Loucy (cell line): ENCODE measurements around the gene NUDT4.

Source experiments
- H2AFZ ChIP-seq: fragments of 200-600 bp; sonication (generic); 2 replicates; pipeline ENCODE4 v1.6.0; 2016; ENCODE audit warnings: antibody characterized with exemption, mild to moderate bottlenecking, low read length, moderate library complexity
- H3F3A ChIP-seq: fragments of 200-600 bp; 2 replicates; pipeline ENCODE4 v1.6.0; 2016; ENCODE audit warnings: antibody characterized with exemption, low read depth, mild to moderate bottlenecking
- H3K27me3 ChIP-seq: fragments of 200-600 bp; sonication (generic); 2 replicates; pipeline ENCODE4 v1.6.1; 2014; ENCODE audit warnings: low read length, mild to moderate bottlenecking; ENCODE audit not compliant: insufficient read depth, poor library complexity, severe bottlenecking
- H3K36me3 ChIP-seq: fragments of 200-600 bp; sonication (generic); 2 replicates; pipeline ENCODE4 v1.6.1; 2016; ENCODE audit warnings: low read length; ENCODE audit not compliant: insufficient read depth
- H3K4me1 ChIP-seq: fragments of 200-600 bp; sonication (generic); 2 replicates; pipeline ENCODE4 v1.5.1; 2014; ENCODE audit warnings: low read length, mild to moderate bottlenecking; ENCODE audit not compliant: insufficient read depth, poor library complexity, severe bottlenecking
- H3K4me2 ChIP-seq: fragments of 200-600 bp; sonication (generic); 2 replicates; pipeline ENCODE4 v1.6.0; 2014; ENCODE audit warnings: antibody characterized with exemption, low read length, low read depth, mild to moderate bottlenecking; ENCODE audit not compliant: poor library complexity, severe bottlenecking
- H3K4me3 ChIP-seq: fragments of 200-600 bp; sonication (generic); 2 replicates; pipeline ENCODE4 v1.5.1; 2014; ENCODE audit warnings: low read length, mild to moderate bottlenecking, mixed read lengths; ENCODE audit not compliant: poor library complexity, severe bottlenecking
- H3K79me2 ChIP-seq: fragments of 200-600 bp; sonication (generic); 2 replicates; pipeline ENCODE4 v1.6.1; 2014; ENCODE audit warnings: low read length; ENCODE audit not compliant: insufficient read depth
- H3K9ac ChIP-seq: fragments of 200-600 bp; sonication (generic); 2 replicates; pipeline ENCODE4 v1.6.0; 2014; ENCODE audit warnings: mild to moderate bottlenecking, low read depth, low read length, moderate library complexity; ENCODE audit not compliant: poor library complexity, severe bottlenecking
- H3K9me2 ChIP-seq: fragments of 200-600 bp; sonication (generic); replicated peaks from 2 replicates; pipeline ENCODE4 v1.6.1; 2016; ENCODE audit warnings: low read depth, low read length, mixed read lengths
- H3K9me3 ChIP-seq: fragments of 200-600 bp; sonication (generic); 2 replicates; pipeline ENCODE4 v1.6.1; 2014; ENCODE audit warnings: mild to moderate bottlenecking, antibody characterized with exemption, low read length, low read depth; ENCODE audit not compliant: insufficient read depth
- H4K20me1 ChIP-seq: fragments of 200-600 bp; sonication (generic); 2 replicates; pipeline ENCODE4 v1.6.0; 2014; ENCODE audit warnings: antibody characterized with exemption, low read length, mild to moderate bottlenecking; ENCODE audit not compliant: insufficient read depth, poor library complexity, severe bottlenecking
- EZH2phosphoT487 ChIP-seq: fragments of 200-600 bp; IDR thresholded peaks from 2 replicates; pipeline ENCODE4 v1.6.1; 2018; ENCODE audit warnings: antibody characterized with exemption, mild to moderate bottlenecking, moderate library complexity, borderline replicate concordance
- TF ChIP-seq, protein P1 (sequence below): fragments of 200-600 bp; sonication (generic); conservative IDR thresholded peaks from 2 replicates; pipeline ENCODE4 v1.5.1; 2014; ENCODE audit warnings: mild to moderate bottlenecking, antibody characterized with exemption, low read length

NUDT4 gene

GRCh38 chr12:93438266-93439050 is 60.7 kb downstream of the NUDT4 start:
- H3K9me2 ChIP-seq: no peaks in the 10 kb centered on the region
- H3K79me2 ChIP-seq: peaks cover 87% of the 10 kb centered on the region
- H3F3A ChIP-seq: no peaks in the 10 kb centered on the region
- no peaks in the 10 kb centered on the region for H3K27me3 ChIP-seq
- no peaks in the 10 kb centered on the region for H3K36me3 ChIP-seq
- peak overlapping the region; percentile 98 for H3K9ac ChIP-seq
- H3K9me3 ChIP-seq: no peaks in the 10 kb centered on the region
- H3K4me1 ChIP-seq: peaks cover 67% of the 10 kb centered on the region
- TF ChIP-seq, protein P1, sequence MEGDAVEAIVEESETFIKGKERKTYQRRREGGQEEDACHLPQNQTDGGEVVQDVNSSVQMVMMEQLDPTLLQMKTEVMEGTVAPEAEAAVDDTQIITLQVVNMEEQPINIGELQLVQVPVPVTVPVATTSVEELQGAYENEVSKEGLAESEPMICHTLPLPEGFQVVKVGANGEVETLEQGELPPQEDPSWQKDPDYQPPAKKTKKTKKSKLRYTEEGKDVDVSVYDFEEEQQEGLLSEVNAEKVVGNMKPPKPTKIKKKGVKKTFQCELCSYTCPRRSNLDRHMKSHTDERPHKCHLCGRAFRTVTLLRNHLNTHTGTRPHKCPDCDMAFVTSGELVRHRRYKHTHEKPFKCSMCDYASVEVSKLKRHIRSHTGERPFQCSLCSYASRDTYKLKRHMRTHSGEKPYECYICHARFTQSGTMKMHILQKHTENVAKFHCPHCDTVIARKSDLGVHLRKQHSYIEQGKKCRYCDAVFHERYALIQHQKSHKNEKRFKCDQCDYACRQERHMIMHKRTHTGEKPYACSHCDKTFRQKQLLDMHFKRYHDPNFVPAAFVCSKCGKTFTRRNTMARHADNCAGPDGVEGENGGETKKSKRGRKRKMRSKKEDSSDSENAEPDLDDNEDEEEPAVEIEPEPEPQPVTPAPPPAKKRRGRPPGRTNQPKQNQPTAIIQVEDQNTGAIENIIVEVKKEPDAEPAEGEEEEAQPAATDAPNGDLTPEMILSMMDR: no peak
- no peak for TF ChIP-seq EZH2phosphoT487
- H2AFZ ChIP-seq: no peak overlapping the region
- H3K4me3 ChIP-seq: peak overlapping the region; percentile 98
- peak overlapping the region; percentile 94 for H3K4me2 ChIP-seq
- H4K20me1 ChIP-seq: peaks cover 80% of the 10 kb centered on the region

DNA sequence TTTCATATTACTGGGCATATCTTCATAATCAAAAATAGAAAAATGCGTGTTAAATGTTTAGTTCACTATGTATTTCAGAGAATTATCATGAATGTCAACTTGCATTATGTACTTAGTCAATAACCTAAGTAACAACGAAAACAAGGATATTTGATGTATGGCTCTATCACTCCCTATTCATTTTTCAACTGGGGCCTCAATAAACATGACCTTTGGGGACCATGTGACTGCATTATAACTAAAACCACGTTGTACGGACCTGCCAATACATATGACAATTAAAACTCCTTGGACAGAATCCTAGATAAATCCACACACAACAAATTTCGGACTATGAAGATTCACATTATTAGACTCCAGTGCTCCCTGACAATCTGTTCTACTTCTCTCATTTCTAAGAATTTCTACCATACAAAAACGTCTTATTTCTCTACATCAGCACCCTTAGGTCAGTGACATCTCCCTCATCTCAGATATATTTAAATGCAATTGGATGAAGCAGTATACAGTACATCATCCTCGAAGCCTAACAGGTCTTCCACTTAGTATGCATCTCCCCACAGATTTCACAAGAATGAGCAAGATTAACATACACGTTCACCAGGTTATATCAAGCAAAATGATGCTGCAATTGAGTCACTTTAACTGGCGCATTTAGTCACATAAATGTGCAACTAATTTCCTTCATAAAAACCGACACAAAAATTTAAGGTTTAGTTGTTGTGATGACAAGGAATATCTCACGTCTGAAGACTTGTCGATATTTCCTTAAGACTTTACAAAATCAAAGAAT is 62.5 kb downstream of the NUDT4 start:
- H4K20me1 ChIP-seq: peaks cover 62% of the 10 kb centered on the region

DNA sequence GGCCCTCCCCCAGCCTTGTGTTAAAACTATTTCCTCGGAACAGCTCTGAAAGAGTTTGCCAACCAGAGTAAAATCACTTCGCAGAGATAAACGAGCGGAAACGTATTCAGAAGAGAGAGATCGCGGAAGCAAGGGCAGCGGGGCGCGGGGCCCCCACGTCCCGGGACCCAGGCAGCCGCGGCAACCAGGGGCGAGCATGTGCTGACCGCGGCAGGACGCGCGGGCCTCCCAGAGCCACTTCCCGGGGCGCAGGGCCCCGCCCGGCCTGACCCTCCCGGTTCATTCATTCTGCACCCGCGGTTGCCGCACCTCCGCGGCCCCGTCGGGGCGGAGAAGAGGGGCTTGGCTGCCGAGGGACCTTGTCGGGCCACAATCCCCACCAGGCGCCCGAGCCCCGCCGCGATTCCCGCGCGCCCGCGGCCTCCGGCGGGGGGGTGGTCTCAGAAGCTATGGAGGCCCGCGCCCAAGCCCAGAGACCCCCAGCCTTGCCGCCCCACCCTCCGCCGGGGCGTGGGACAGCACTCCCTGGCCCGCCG is 63.4 kb downstream of the NUDT4 start:
- TF ChIP-seq EZH2phosphoT487: no peak
- TF ChIP-seq, protein P1: no peak

More for the DNA sequence above, 62.5 kb downstream of the NUDT4 start:
- Histone ChIP-seq H3F3A (no peaks in the 10 kb centered on the region), H3K9me2 (no peaks in the 10 kb centered on the region), H3K79me2 (peaks cover 69% of the 10 kb centered on the region), H3K4me2 (peak overlapping the region; percentile 94), H3K9me3 (no peaks in the 10 kb centered on the region), H3K27me3 (no peaks in the 10 kb centered on the region), H2AFZ (no peak overlapping the region), H3K4me1 (peaks cover 63% of the 10 kb centered on the region), H3K9ac (peak overlapping the region; percentile 98), H3K36me3 (no peaks in the 10 kb centered on the region), H3K4me3 (peak overlapping the region; percentile 98)
- TF ChIP-seq, protein P1: no peak
- no peak for TF ChIP-seq EZH2phosphoT487

More for the DNA sequence above, 63.4 kb downstream of the NUDT4 start:
- Histone ChIP-seq H3K4me2 (peak overlapping the region; percentile 94), H3F3A (no peaks in the 10 kb centered on the region), H3K4me3 (peak overlapping the region; percentile 98), H3K9me3 (no peaks in the 10 kb centered on the region), H3K4me1 (peaks cover 58% of the 10 kb centered on the region), H3K27me3 (no peaks in the 10 kb centered on the region), H4K20me1 (peaks cover 53% of the 10 kb centered on the region), H3K9ac (peak overlapping the region; percentile 98), H3K79me2 (peaks cover 60% of the 10 kb centered on the region), H3K36me3 (no peaks in the 10 kb centered on the region), H2AFZ (peak overlapping the region; percentile 99; the same call in 1 of the 2 replicates), H3K9me2 (no peaks in the 10 kb centered on the region)
